Thoracic aorta (tissue), 2 donors: Measurements from ENCODE around the gene PLS1. TPM values are rescaled to one million over a fixed set of nuclear protein-coding genes. Genes with fewer than 3 reads are reported as not detected.
"Not testable (repeated sequence)": the region's sequence is repeated elsewhere in the genome, so short reads cannot be mapped to it uniquely, and the experiment has no call there.

Source experiments
- ATAC-seq: fragments of 150-250 bp; one replicate; pipeline ENCODE4 v1.8.0; 2017; ENCODE audit warnings: low read depth; ENCODE audit not compliant: insufficient number of reproducible peaks, low FRiP score
- DNase-seq: peaks from one replicate; pipeline ENCODE4 v3.0.0-alpha.2; 2020; ENCODE audit warnings: low spot score
- H3K27ac ChIP-seq, 2 donors: fragments of 200-600 bp; sonication (generic); 1 replicate in 1 of 2; 2 replicates in 1 of 2; pipeline ENCODE4 v1.5.1; 2016; ENCODE audit warnings: mild to moderate bottlenecking in 2 of 2, moderate library complexity in 2 of 2
- H3K27me3 ChIP-seq: fragments of 200-600 bp; sonication (generic); replicated peaks from 2 replicates; pipeline ENCODE4 v1.6.0; 2016; ENCODE audit warnings: mild to moderate bottlenecking; ENCODE audit not compliant: insufficient read depth
- H3K36me3 ChIP-seq: fragments of 200-600 bp; sonication (generic); one replicate; pipeline ENCODE4 v1.5.1; 2016
- H3K4me1 ChIP-seq, 2 donors: fragments of 200-600 bp; sonication (generic); 1 replicate in 1 of 2; 2 replicates in 1 of 2; pipeline versions ENCODE4 v1.5.1 to v1.6.0; 2016; ENCODE audit warnings: low read depth in 2 of 2, mild to moderate bottlenecking in 1 of 2; ENCODE audit not compliant: control insufficient read depth in 1 of 2
- H3K4me3 ChIP-seq: fragments of 200-600 bp; sonication (generic); 2 replicates; pipeline ENCODE4 v1.5.1; 2016; ENCODE audit warnings: mild to moderate bottlenecking
- H3K9me3 ChIP-seq: fragments of 200-600 bp; sonication (generic); 2 replicates; pipeline ENCODE4 v1.5.1; 2016
- CTCF ChIP-seq: fragments of 200-600 bp; sonication (generic); IDR thresholded peaks from one replicate; pipeline ENCODE4 v1.5.1; 2019; ENCODE audit warnings: antibody characterized with exemption
- total RNA-seq, 2 donors: library from RNA; depleted of rRNA; stranded (reverse); fragments of >200 nt; gene quantifications; one replicate each; pipeline versions ENCODE4 v1.1.0 to v1.2.3, GENCODE V29; 2016

The PLS1 gene
- total RNA-seq, 2 donors from 2014 or later: 0.54 to 1.4 TPM

GRCh38 chr3:142586803-142587406 is 9.3 kb upstream of the PLS1 start:
- H3K4me1 ChIP-seq: no peaks in the 10 kb centered on the region
- no peaks in the 10 kb centered on the region for H3K9me3 ChIP-seq
- no peak overlapping the region for H3K4me3 ChIP-seq
- H3K27ac ChIP-seq: no peak overlapping the region
- ATAC-seq (peak; percentile 28), DNase-seq (no peak)
- peak; percentile 52 for TF ChIP-seq CTCF
- no peaks in the 10 kb centered on the region for H3K27me3 ChIP-seq
- no peaks in the 10 kb centered on the region for H3K36me3 ChIP-seq

GRCh38 chr3:142588703-142589102 is 7.5 kb upstream of the PLS1 start:
- no peak for TF ChIP-seq CTCF
- H3K4me3 ChIP-seq: no peak overlapping the region
- ATAC-seq: no peak

GRCh38 chr3:142592268-142592667 is 3.9 kb upstream of the PLS1 start:
- not testable (repeated sequence) for H3K9me3 ChIP-seq, H3K4me3 ChIP-seq, H3K27ac ChIP-seq, H3K27me3 ChIP-seq, H3K36me3 ChIP-seq, H3K4me1 ChIP-seq, DNase-seq, ATAC-seq

More at GRCh38 chr3:142588703-142589102, 7.5 kb upstream of the PLS1 start:
- H3K4me1 ChIP-seq: no peaks in the 10 kb centered on the region
- H3K36me3 ChIP-seq: no peaks in the 10 kb centered on the region
- no peak overlapping the region for H3K27ac ChIP-seq
- H3K27me3 ChIP-seq: no peaks in the 10 kb centered on the region
- no peaks in the 10 kb centered on the region for H3K9me3 ChIP-seq
- no peak for DNase-seq

GRCh38 chr3:142595141-142595540 is 1.1 kb upstream of the PLS1 start:
- no peak for TF ChIP-seq CTCF
- Histone ChIP-seq H3K9me3 (no peaks in the 10 kb centered on the region), H3K4me1 (peaks cover 0 to 7% of the 10 kb centered on the region in 2 donors), H3K4me3 (peak overlapping the region; percentile 74), H3K27ac (no peak overlapping the region), H3K36me3 (no peaks in the 10 kb centered on the region), H3K27me3 (no peaks in the 10 kb centered on the region)
- ATAC-seq (no peak), DNase-seq (no peak)

- Histone ChIP-seq H3K4me1 (peaks cover 0 to 7% of the 10 kb centered on the region in 2 donors), H3K36me3 (no peaks in the 10 kb centered on the region), H3K27ac (peak overlapping the region; percentile 27 to 52), H3K4me3 (peak overlapping the region; percentile 74), H3K9me3 (no peaks in the 10 kb centered on the region), H3K27me3 (no peaks in the 10 kb centered on the region)
- DNase-seq (no peak), ATAC-seq (peak; percentile 75)
- no peak for TF ChIP-seq CTCF
These were observed 627 bp upstream of the PLS1 start for GRCh38 chr3:142595581-142595950.

GRCh38 chr3:142596726-142597088 is 514 bp downstream of the PLS1 start:
- Histone ChIP-seq H3K9me3 (no peaks in the 10 kb centered on the region), H3K27ac (peak overlapping the region in 1 of 2 donors; percentile 52), H3K4me1 (peaks cover 0 to 7% of the 10 kb centered on the region in 2 donors), H3K4me3 (peak overlapping the region; percentile 74), H3K36me3 (no peaks in the 10 kb centered on the region), H3K27me3 (no peaks in the 10 kb centered on the region)
- DNase-seq (no peak), ATAC-seq (no peak)
- no peak for TF ChIP-seq CTCF
